SK-N-SH treated with all-trans-retinoic acid at 6 μM for 48 hours (cell line): ENCODE data around the gene ADAMTSL3.

Source experiments
- ARNTL ChIP-seq: fragments of 450-650 bp; formaldehyde crosslinking; IDR thresholded peaks from 2 replicates; pipeline ENCODE4 v1.5.0; 2020; ENCODE audit warnings: low read depth, mild to moderate bottlenecking, moderate library complexity, borderline replicate concordance
- BACH2 ChIP-seq: fragments of 250-450 bp; sonication (Bioruptor Pico); IDR thresholded peaks from 2 replicates; pipeline ENCODE4 v1.9.0; 2021; ENCODE audit warnings: mild to moderate bottlenecking, borderline replicate concordance
- CSDC2 ChIP-seq: fragments of 250-450 bp; sonication (Bioruptor Pico); IDR thresholded peaks from 2 replicates; pipeline ENCODE4 v1.5.0; 2020; ENCODE audit warnings: mild to moderate bottlenecking, moderate library complexity
- CSRNP3 ChIP-seq: fragments of 250-450 bp; sonication (Bioruptor Pico); IDR thresholded peaks from 2 replicates; pipeline ENCODE4 v1.5.1; 2021; ENCODE audit warnings: mild to moderate bottlenecking, moderate library complexity
- ISL1 ChIP-seq: fragments of 250-450 bp; sonication (Bioruptor Pico); IDR thresholded peaks from 2 replicates; pipeline ENCODE4 v2.1.2; 2022; ENCODE audit warnings: mild to moderate bottlenecking, moderate library complexity
- OSR1 ChIP-seq: fragments of 250-450 bp; sonication (Bioruptor Pico); IDR thresholded peaks from 2 replicates; pipeline ENCODE4 v1.8.0; 2022; ENCODE audit warnings: moderate library complexity, mild to moderate bottlenecking, inconsistent platforms
- RARB ChIP-seq: fragments of 250-450 bp; sonication (Bioruptor Pico); IDR thresholded peaks from 2 replicates; pipeline ENCODE4 v1.8.0; 2021; ENCODE audit warnings: mild to moderate bottlenecking, moderate library complexity
- SNAI2 ChIP-seq: fragments of 250-450 bp; sonication (Bioruptor Pico); IDR thresholded peaks from 2 replicates; pipeline ENCODE4 v1.5.0; 2020; ENCODE audit warnings: mild to moderate bottlenecking, moderate library complexity
- ZC3H10 ChIP-seq: fragments of 250-450 bp; sonication (Bioruptor Pico); IDR thresholded peaks from 2 replicates; pipeline ENCODE4 v1.5.1; 2021; ENCODE audit warnings: mild to moderate bottlenecking, moderate library complexity
- ZFP3 ChIP-seq: fragments of 250-450 bp; sonication (Bioruptor Pico); IDR thresholded peaks from 2 replicates; pipeline ENCODE4 v1.5.0; 2020; ENCODE audit warnings: mild to moderate bottlenecking, moderate library complexity
- ZFP30 ChIP-seq: fragments of 450-650 bp; formaldehyde crosslinking; IDR thresholded peaks from 2 replicates; pipeline ENCODE4 v1.5.0; 2022; ENCODE audit warnings: mild to moderate bottlenecking, moderate library complexity
- ZNF70 ChIP-seq: fragments of 450-650 bp; formaldehyde crosslinking; IDR thresholded peaks from 2 replicates; pipeline ENCODE4 v1.5.0; 2020; ENCODE audit warnings: mild to moderate bottlenecking, moderate library complexity
- ZNF8 ChIP-seq: fragments of 450-650 bp; formaldehyde crosslinking; IDR thresholded peaks from 2 replicates; pipeline ENCODE4 v1.5.0; 2020; ENCODE audit warnings: mild to moderate bottlenecking, moderate library complexity
- TF ChIP-seq, protein P1 (sequence below): fragments of 250-450 bp; sonication (Bioruptor Pico); IDR thresholded peaks from 2 replicates; pipeline ENCODE4 v1.8.0; 2020; ENCODE audit warnings: mild to moderate bottlenecking, moderate library complexity, borderline replicate concordance

DNA sequence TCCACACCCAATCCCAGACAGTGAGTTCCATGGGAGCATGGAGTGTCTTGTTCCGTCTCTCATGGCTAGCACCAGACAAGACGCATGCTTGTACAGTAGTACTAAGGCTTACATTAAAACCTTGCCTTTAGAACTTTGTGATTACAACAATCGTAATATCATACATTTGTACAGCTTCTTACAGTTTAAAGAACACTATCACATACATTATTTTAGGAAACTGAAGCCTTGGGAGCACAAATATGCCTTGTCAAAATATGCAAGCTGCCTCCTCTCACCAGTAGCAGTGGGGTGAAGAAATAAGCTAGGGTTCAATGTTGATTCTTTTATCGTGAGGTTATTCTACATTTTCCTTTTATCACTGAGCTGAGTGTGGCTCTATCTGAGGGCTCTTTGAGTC lies 36.8 kb downstream of the ADAMTSL3 start:
- TF ChIP-seq SNAI2 (CRISPR knock-in tag) (no peak), ZNF70 (CRISPR knock-in tag) (no peak), ZFP3 (CRISPR knock-in tag) (no peak), OSR1 (CRISPR knock-in tag) (no peak), CSDC2 (CRISPR knock-in tag) (no peak), ARNTL (CRISPR knock-in tag) (no peak), BACH2 (no peak), CSRNP3 (no peak), RARB (CRISPR knock-in tag) (no peak), ZC3H10 (CRISPR knock-in tag) (no peak), ISL1 (CRISPR knock-in tag) (no peak), ZFP30 (CRISPR knock-in tag) (no peak), ZNF8 (CRISPR knock-in tag) (no peak)
- TF ChIP-seq, protein P1, sequence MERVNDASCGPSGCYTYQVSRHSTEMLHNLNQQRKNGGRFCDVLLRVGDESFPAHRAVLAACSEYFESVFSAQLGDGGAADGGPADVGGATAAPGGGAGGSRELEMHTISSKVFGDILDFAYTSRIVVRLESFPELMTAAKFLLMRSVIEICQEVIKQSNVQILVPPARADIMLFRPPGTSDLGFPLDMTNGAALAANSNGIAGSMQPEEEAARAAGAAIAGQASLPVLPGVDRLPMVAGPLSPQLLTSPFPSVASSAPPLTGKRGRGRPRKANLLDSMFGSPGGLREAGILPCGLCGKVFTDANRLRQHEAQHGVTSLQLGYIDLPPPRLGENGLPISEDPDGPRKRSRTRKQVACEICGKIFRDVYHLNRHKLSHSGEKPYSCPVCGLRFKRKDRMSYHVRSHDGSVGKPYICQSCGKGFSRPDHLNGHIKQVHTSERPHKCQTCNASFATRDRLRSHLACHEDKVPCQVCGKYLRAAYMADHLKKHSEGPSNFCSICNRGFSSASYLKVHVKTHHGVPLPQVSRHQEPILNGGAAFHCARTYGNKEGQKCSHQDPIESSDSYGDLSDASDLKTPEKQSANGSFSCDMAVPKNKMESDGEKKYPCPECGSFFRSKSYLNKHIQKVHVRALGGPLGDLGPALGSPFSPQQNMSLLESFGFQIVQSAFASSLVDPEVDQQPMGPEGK (CRISPR knock-in tag): no peak
